ENCODE measurements around the gene ADRM1.
A peak's percentile ranks its signal among the peaks of the same experiment; 100 is the strongest.

The ADRM1 gene

GRCh38 chr20:62281161-62281933, 21.4 kb upstream of the ADRM1 start:
- DNase-seq, result no peak

GRCh38 chr20:62282103-62282502, 20.7 kb upstream of the ADRM1 start:
- no peak for DNase-seq

GRCh38 chr20:62282877-62283503, 19.8 kb upstream of the ADRM1 start:
- no peak for DNase-seq

- no peak for DNase-seq
These were observed 18.3 kb upstream of the ADRM1 start for GRCh38 chr20:62284448-62284847.

GRCh38 chr20:62285151-62285550, 17.6 kb upstream of the ADRM1 start:
- DNase-seq, result no peak

GRCh38 chr20:62285722-62286121, 17.1 kb upstream of the ADRM1 start:
- no peak for DNase-seq

- DNase-seq, result peak; percentile 22
These were observed 16.2 kb upstream of the ADRM1 start for GRCh38 chr20:62286493-62287064.

GRCh38 chr20:62287129-62287528, 15.7 kb upstream of the ADRM1 start:
- no peak for DNase-seq

GRCh38 chr20:62287759-62288534, 14.8 kb upstream of the ADRM1 start:
- DNase-seq, result no peak

GRCh38 chr20:62288535-62289105, 14.2 kb upstream of the ADRM1 start:
- no peak for DNase-seq

- no peak for DNase-seq
These were observed 13.7 kb upstream of the ADRM1 start for GRCh38 chr20:62289131-62289530.

- no peak for DNase-seq
These were observed 12.9 kb upstream of the ADRM1 start for GRCh38 chr20:62289898-62290297.

GRCh38 chr20:62291251-62292066, 11.3 kb upstream of the ADRM1 start:
- no peak for DNase-seq

GRCh38 chr20:62292108-62292507, 10.7 kb upstream of the ADRM1 start:
- DNase-seq, result no peak

- DNase-seq, result peak; percentile 67
These were observed 9.5 kb upstream of the ADRM1 start for GRCh38 chr20:62293111-62293784.

GRCh38 chr20:62293946-62294345, 8.9 kb upstream of the ADRM1 start:
- peak; percentile 73 for DNase-seq

- peak; percentile 56 for DNase-seq
These were observed 8.3 kb upstream of the ADRM1 start for GRCh38 chr20:62294516-62294915.

GRCh38 chr20:62296724-62297448, 5.9 kb upstream of the ADRM1 start:
- no peak for DNase-seq

- DNase-seq, result no peak
These were observed 5.2 kb upstream of the ADRM1 start for GRCh38 chr20:62297449-62298227.
